Activated naive CD4-positive, alpha-beta T cell treated with Interleukin-2 at 50 U/mL for 16 hours (primary cell): ENCODE results near the gene POLRMT.
A peak's percentile ranks its signal among the peaks of the same experiment; 100 is the strongest.
"Not testable (repeated sequence)": the region's sequence is repeated elsewhere in the genome, so short reads cannot be mapped to it uniquely, and the experiment has no call there.

Experiments
- DNase-seq: peaks from one replicate; pipeline ENCODE4 v3.0.0-alpha.2; 2020

POLRMT gene

GRCh38 chr19:609004-609346 is 24.4 kb downstream of the POLRMT start:
- no peak for DNase-seq

- no peak for DNase-seq
These were observed 25.0 kb downstream of the POLRMT start for GRCh38 chr19:608155-609003.

GRCh38 chr19:607301-608154 is 25.8 kb downstream of the POLRMT start:
- DNase-seq: no peak

GRCh38 chr19:605061-605971 is 28.0 kb downstream of the POLRMT start:
- not testable (repeated sequence) for DNase-seq

GRCh38 chr19:604355-604754 is 29.0 kb downstream of the POLRMT start:
- DNase-seq: peak; percentile 14

- DNase-seq: not testable (repeated sequence)
These were observed 29.6 kb downstream of the POLRMT start for GRCh38 chr19:603779-604178.

- DNase-seq: not testable (repeated sequence)
These were observed 30.1 kb downstream of the POLRMT start for GRCh38 chr19:603302-603639.

- DNase-seq: no peak
These were observed 30.7 kb downstream of the POLRMT start for GRCh38 chr19:602391-603301.

GRCh38 chr19:601790-602189 is 31.5 kb downstream of the POLRMT start:
- no peak for DNase-seq

GRCh38 chr19:601310-601709 is 32.0 kb downstream of the POLRMT start:
- no peak for DNase-seq

- DNase-seq: no peak
These were observed 35.7 kb downstream of the POLRMT start for GRCh38 chr19:597406-598315.

GRCh38 chr19:596263-596655 is 37.1 kb downstream of the POLRMT start:
- DNase-seq: no peak

- DNase-seq: no peak
These were observed 37.7 kb downstream of the POLRMT start for GRCh38 chr19:595326-596262.

- DNase-seq: no peak
These were observed 39.0 kb downstream of the POLRMT start for GRCh38 chr19:594265-594870.

GRCh38 chr19:593505-593904 is 39.8 kb downstream of the POLRMT start:
- DNase-seq: no peak

- no peak for DNase-seq
These were observed 40.3 kb downstream of the POLRMT start for GRCh38 chr19:593055-593454.

- DNase-seq: no peak
These were observed 41.2 kb downstream of the POLRMT start for GRCh38 chr19:592101-592500.

GRCh38 chr19:591099-591958 is 42.0 kb downstream of the POLRMT start:
- DNase-seq: no peak
